HepG2 (cell line): ENCODE data around the gene CNDP1. TPM values are rescaled to one million over a fixed set of nuclear protein-coding genes. Genes with fewer than 3 reads are reported as not detected.
A peak's percentile ranks its signal among the peaks of the same experiment; 100 is the strongest.

Experiments
- CREM ChIP-seq, 2 experiments: sonication (generic) in 1 of 2; formaldehyde crosslinking in 1 of 2; IDR thresholded peaks; 2 replicates each; pipeline versions ENCODE4 v1.4.0 to v1.6.1; 2016 to 2020; ENCODE audit warnings: antibody characterized with exemption in 1 of 2, mild to moderate bottlenecking in 1 of 2, missing genetic modification reagents in 1 of 2
- KDM2A ChIP-seq: sonication (generic); formaldehyde crosslinking; IDR thresholded peaks from 2 replicates; pipeline ENCODE4 v1.4.0; 2020; ENCODE audit warnings: low read depth, missing genetic modification reagents, borderline replicate concordance
- MTF2 ChIP-seq: sonication (generic); formaldehyde crosslinking; IDR thresholded peaks from 2 replicates; pipeline ENCODE4 v1.5.0; 2020; ENCODE audit warnings: missing genetic modification reagents, borderline replicate concordance
- NRL ChIP-seq: sonication (generic); formaldehyde crosslinking; IDR thresholded peaks from 2 replicates; pipeline ENCODE4 v1.5.0; 2020; ENCODE audit warnings: missing genetic modification reagents, mild to moderate bottlenecking, moderate library complexity, borderline replicate concordance
- ZBTB42 ChIP-seq: sonication (generic); formaldehyde crosslinking; IDR thresholded peaks from 2 replicates; pipeline ENCODE4 v1.5.0; 2020; ENCODE audit warnings: mild to moderate bottlenecking, missing genetic modification reagents
- ZMYM2 ChIP-seq: sonication (generic); formaldehyde crosslinking; IDR thresholded peaks from 2 replicates; pipeline ENCODE4 v1.8.0; 2022; ENCODE audit warnings: mild to moderate bottlenecking, missing genetic modification reagents
- ZNF17 ChIP-seq: sonication (generic); formaldehyde crosslinking; IDR thresholded peaks from 2 replicates; pipeline ENCODE4 v1.5.0; 2020; ENCODE audit warnings: mild to moderate bottlenecking, missing genetic modification reagents
- ZNF207 ChIP-seq: fragments of 450-650 bp; IDR thresholded peaks from 2 replicates; pipeline ENCODE4 v1.6.1; 2016; ENCODE audit warnings: antibody characterized with exemption, borderline replicate concordance
- ZNF329 ChIP-seq: sonication (generic); formaldehyde crosslinking; IDR thresholded peaks from 2 replicates; pipeline ENCODE4 v1.9.0; 2021; ENCODE audit warnings: low read depth, mild to moderate bottlenecking, missing genetic modification reagents
- ZNF33A ChIP-seq: sonication (generic); formaldehyde crosslinking; IDR thresholded peaks from 2 replicates; pipeline ENCODE4 v1.5.1; 2020; ENCODE audit warnings: missing genetic modification reagents, mild to moderate bottlenecking, moderate library complexity, borderline replicate concordance
- ZNF34 ChIP-seq: sonication (generic); formaldehyde crosslinking; IDR thresholded peaks from 2 replicates; pipeline ENCODE4 v1.4.0; 2020; ENCODE audit warnings: mild to moderate bottlenecking, missing genetic modification reagents, borderline replicate concordance
- ZNF432 ChIP-seq: sonication (generic); formaldehyde crosslinking; IDR thresholded peaks from 2 replicates; pipeline ENCODE4 v1.5.0; 2020; ENCODE audit warnings: missing genetic modification reagents, mild to moderate bottlenecking, borderline replicate concordance
- ZNF619 ChIP-seq: sonication (generic); formaldehyde crosslinking; IDR thresholded peaks from 2 replicates; pipeline ENCODE4 v1.4.0; 2020; ENCODE audit warnings: mild to moderate bottlenecking, missing genetic modification reagents
- ZNF713 ChIP-seq: sonication (generic); formaldehyde crosslinking; IDR thresholded peaks from 2 replicates; pipeline ENCODE4 v1.4.0; 2020; ENCODE audit warnings: mild to moderate bottlenecking, missing genetic modification reagents
- ZNF720 ChIP-seq: sonication (generic); formaldehyde crosslinking; IDR thresholded peaks from 2 replicates; pipeline ENCODE4 v1.4.0; 2020; ENCODE audit warnings: missing genetic modification reagents
- ZNF841 ChIP-seq: sonication (generic); formaldehyde crosslinking; IDR thresholded peaks from 2 replicates; pipeline ENCODE4 v1.8.1; 2023; ENCODE audit warnings: missing genetic modification reagents, borderline replicate concordance
- polyA plus RNA-seq, 8 experiments: library from polyadenylated mRNA; depleted of rRNA in 3 of 8; stranded (reverse) in 7 of 8; unstranded in 1 of 8; fragments of >200 nt; fragmentation: Illumina TruSeq in 4 of 8; extraction: Trizol in 4 of 8; gene quantifications; 2 replicates each; pipeline versions ENCODE4 v1.2.1 to v1.2.3, GENCODE V29; 2011 to 2016; ENCODE audit warnings: low read depth in 4 of 8, missing spikeins in 1 of 8, mixed read lengths in 1 of 8; ENCODE audit not compliant: insufficient read depth in 1 of 8
- total RNA-seq, 5 experiments: library from RNA; depleted of rRNA; stranded (reverse); fragments of >200 nt; fragmentation: Illumina TruSeq; extraction: Trizol; gene quantifications; 2 replicates each; pipeline ENCODE4 v1.2.3, GENCODE V29; 2016; ENCODE audit warnings: low read depth in 1 of 5
- TF ChIP-seq, protein P1 (sequence below): sonication (generic); formaldehyde crosslinking; IDR thresholded peaks from 2 replicates; pipeline ENCODE4 v1.5.1; 2020; ENCODE audit warnings: mild to moderate bottlenecking, missing genetic modification reagents, moderate library complexity
- TF ChIP-seq, protein P2 (sequence below): sonication (generic); formaldehyde crosslinking; IDR thresholded peaks from 2 replicates; pipeline ENCODE4 v1.5.1; 2020; ENCODE audit warnings: missing genetic modification reagents, mild to moderate bottlenecking, borderline replicate concordance
- TF ChIP-seq, protein P3 (sequence below): sonication (generic); formaldehyde crosslinking; IDR thresholded peaks from 2 replicates; pipeline ENCODE4 v1.9.0; 2022; ENCODE audit warnings: low read depth, missing genetic modification reagents
- TF ChIP-seq, protein P4 (sequence below): sonication (generic); formaldehyde crosslinking; IDR thresholded peaks from 2 replicates; pipeline ENCODE4 v1.5.1; 2020; ENCODE audit warnings: missing genetic modification reagents, mild to moderate bottlenecking, borderline replicate concordance
- TF ChIP-seq, protein P5 (sequence below): sonication (generic); formaldehyde crosslinking; IDR thresholded peaks from 2 replicates; pipeline ENCODE4 v1.8.0; 2022; ENCODE audit warnings: mild to moderate bottlenecking, missing genetic modification reagents; ENCODE audit not compliant: insufficient replicate concordance

Gene CNDP1
- total and polyA plus RNA-seq, 2 of the 13 experiments (the other 11 are each of a cell fraction or from before 2014, with no cell fraction given), result 0.01 TPM; not detected in 1

DNA sequence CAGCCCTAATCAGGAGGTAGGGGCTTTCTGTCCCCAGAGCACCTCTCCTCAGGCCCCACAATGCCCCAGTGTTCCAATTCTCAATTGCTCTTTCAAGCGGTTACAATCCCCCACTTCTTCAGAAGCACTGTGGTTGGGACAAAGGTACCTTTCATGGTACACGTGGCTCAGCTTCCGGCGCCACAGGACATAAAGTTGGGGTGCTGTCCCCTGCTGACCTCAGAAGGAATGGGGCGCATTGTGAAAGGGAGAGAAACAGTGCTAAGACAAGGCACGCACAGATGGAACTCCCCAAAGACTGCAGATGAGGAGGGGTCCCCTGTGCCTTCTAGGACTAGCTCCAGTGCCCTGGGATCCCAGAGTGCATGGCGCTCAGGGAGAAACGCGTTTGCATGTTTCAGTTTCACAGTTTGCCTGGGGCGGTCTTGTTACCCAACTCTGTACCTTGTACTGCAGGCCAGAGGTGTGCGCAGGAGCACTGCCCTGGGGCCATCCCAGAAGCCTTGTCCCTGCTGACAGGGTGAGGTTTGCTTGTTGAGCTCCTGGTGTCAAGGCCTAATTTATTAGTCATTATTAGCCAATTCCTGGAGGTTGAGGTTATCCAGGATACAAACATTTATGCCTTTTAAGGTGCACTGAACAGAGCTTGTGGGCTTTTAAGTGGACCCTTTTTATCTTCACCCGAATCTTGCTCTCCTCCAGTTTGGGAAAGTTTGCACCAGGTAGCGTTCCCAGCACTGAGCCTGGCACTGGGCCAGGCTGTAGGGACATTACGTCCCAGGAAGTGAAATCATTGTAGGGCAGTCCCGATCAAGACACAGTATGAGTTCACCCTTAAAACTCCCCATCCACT is 7.6 kb downstream of the CNDP1 start (continued):
- TF ChIP-seq, protein P1, sequence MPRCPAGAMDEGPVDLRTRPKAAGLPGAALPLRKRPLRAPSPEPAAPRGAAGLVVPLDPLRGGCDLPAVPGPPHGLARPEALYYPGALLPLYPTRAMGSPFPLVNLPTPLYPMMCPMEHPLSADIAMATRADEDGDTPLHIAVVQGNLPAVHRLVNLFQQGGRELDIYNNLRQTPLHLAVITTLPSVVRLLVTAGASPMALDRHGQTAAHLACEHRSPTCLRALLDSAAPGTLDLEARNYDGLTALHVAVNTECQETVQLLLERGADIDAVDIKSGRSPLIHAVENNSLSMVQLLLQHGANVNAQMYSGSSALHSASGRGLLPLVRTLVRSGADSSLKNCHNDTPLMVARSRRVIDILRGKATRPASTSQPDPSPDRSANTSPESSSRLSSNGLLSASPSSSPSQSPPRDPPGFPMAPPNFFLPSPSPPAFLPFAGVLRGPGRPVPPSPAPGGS (CRISPR knock-in tag), result peak; percentile 13; the same call in 1 of the 2 replicates
- TF ChIP-seq, protein P2, sequence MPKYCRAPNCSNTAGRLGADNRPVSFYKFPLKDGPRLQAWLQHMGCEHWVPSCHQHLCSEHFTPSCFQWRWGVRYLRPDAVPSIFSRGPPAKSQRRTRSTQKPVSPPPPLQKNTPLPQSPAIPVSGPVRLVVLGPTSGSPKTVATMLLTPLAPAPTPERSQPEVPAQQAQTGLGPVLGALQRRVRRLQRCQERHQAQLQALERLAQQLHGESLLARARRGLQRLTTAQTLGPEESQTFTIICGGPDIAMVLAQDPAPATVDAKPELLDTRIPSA (CRISPR knock-in tag), result no peak
- no peak for TF ChIP-seq ZNF207
- no peak for TF ChIP-seq ZNF720
- peak; percentile 68; the same call in 1 of the 2 replicates for TF ChIP-seq KDM2A (CRISPR knock-in tag)
- no peak for TF ChIP-seq MTF2 (CRISPR knock-in tag)
- TF ChIP-seq ZNF34 (CRISPR knock-in tag), result no peak
- TF ChIP-seq, protein P3, sequence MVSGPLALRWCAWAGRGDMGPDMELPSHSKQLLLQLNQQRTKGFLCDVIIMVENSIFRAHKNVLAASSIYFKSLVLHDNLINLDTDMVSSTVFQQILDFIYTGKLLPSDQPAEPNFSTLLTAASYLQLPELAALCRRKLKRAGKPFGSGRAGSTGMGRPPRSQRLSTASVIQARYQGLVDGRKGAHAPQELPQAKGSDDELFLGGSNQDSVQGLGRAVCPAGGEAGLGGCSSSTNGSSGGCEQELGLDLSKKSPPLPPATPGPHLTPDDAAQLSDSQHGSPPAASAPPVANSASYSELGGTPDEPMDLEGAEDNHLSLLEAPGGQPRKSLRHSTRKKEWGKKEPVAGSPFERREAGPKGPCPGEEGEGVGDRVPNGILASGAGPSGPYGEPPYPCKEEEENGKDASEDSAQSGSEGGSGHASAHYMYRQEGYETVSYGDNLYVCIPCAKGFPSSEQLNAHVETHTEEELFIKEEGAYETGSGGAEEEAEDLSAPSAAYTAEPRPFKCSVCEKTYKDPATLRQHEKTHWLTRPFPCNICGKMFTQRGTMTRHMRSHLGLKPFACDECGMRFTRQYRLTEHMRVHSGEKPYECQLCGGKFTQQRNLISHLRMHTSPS (CRISPR knock-in tag), result 0 out of 2 replicates have a peak, but pooled peaks have one; percentile 25
- no peak for TF ChIP-seq ZNF17 (CRISPR knock-in tag)
- TF ChIP-seq ZNF432, result no peak
- 0 out of 2 replicates have a peak, but pooled peaks have one; percentile 32 for TF ChIP-seq ZBTB42 (CRISPR knock-in tag)
- no peak for TF ChIP-seq ZNF33A (CRISPR knock-in tag)
- TF ChIP-seq ZNF619, result no peak
- no peak for TF ChIP-seq ZNF841 (CRISPR knock-in tag)
- peak; percentile 82; the same call in 1 of the 2 replicates for TF ChIP-seq NRL (CRISPR knock-in tag)
- peak; percentile 80 for TF ChIP-seq CREM (IDR thresholded peaks at IDR 0.05)
- TF ChIP-seq CREM (CRISPR knock-in tag; IDR thresholded peaks at IDR 0.05), result no peak
- no peak for TF ChIP-seq ZNF713 (CRISPR knock-in tag)
- TF ChIP-seq, protein P4, sequence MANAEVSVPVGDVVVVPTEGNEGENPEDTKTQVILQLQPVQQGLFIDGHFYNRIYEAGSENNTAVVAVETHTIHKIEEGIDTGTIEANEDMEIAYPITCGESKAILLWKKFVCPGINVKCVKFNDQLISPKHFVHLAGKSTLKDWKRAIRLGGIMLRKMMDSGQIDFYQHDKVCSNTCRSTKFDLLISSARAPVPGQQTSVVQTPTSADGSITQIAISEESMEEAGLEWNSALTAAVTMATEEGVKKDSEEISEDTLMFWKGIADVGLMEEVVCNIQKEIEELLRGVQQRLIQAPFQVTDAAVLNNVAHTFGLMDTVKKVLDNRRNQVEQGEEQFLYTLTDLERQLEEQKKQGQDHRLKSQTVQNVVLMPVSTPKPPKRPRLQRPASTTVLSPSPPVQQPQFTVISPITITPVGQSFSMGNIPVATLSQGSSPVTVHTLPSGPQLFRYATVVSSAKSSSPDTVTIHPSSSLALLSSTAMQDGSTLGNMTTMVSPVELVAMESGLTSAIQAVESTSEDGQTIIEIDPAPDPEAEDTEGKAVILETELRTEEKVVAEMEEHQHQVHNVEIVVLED (CRISPR knock-in tag), result peak; percentile 61; the same call in 1 of the 2 replicates
- TF ChIP-seq ZMYM2, result peak; percentile 72
- TF ChIP-seq, protein P5, sequence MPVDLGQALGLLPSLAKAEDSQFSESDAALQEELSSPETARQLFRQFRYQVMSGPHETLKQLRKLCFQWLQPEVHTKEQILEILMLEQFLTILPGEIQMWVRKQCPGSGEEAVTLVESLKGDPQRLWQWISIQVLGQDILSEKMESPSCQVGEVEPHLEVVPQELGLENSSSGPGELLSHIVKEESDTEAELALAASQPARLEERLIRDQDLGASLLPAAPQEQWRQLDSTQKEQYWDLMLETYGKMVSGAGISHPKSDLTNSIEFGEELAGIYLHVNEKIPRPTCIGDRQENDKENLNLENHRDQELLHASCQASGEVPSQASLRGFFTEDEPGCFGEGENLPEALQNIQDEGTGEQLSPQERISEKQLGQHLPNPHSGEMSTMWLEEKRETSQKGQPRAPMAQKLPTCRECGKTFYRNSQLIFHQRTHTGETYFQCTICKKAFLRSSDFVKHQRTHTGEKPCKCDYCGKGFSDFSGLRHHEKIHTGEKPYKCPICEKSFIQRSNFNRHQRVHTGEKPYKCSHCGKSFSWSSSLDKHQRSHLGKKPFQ (CRISPR knock-in tag), result peak; percentile 74
- TF ChIP-seq ZNF329 (CRISPR knock-in tag), result 0 out of 2 replicates have a peak, but pooled peaks have one; percentile 33
